Calu3 (cell line): ENCODE results near the gene MDFI. TPM values are rescaled to one million over a fixed set of nuclear protein-coding genes. Genes with fewer than 3 reads are reported as not detected.

Experiments
- BruUV-seq: library from RNA; stranded (reverse); fragments of 400-500 nt; replicated peaks from 2 replicates; lab custom pipeline; 2021; lab: Mats Ljungman, UMichigan
- CTCF ChIA-PET: fragments of 300-600 bp; sonication (Branson Sonifier 250); formaldehyde crosslinking; loops from one replicate; lab custom pipeline; 2022; ENCODE audit warnings: antibody characterized with exemption; lab: Charles Lee
- DNase-seq: peaks from one replicate; pipeline ENCODE4 v3.0.0; 2022
- H3K27ac Mint-ChIP-seq: one replicate; pipeline ENCODE4 v1.8.0; 2022; ENCODE audit warnings: mixed read lengths; ENCODE audit not compliant: unreplicated experiment
- H3K27me3 Mint-ChIP-seq: one replicate; pipeline ENCODE4 v1.8.0; 2022; ENCODE audit warnings: mixed read lengths; ENCODE audit not compliant: unreplicated experiment
- H3K36me3 Mint-ChIP-seq: one replicate; pipeline ENCODE4 v1.8.0; 2022; ENCODE audit warnings: mild to moderate bottlenecking, moderate library complexity, mixed read lengths; ENCODE audit not compliant: insufficient read depth, unreplicated experiment
- H3K4me1 Mint-ChIP-seq: one replicate; pipeline ENCODE4 v1.8.0; 2022; ENCODE audit warnings: mild to moderate bottlenecking, low read depth, mixed read lengths; ENCODE audit not compliant: unreplicated experiment
- H3K4me3 Mint-ChIP-seq: one replicate; pipeline ENCODE4 v1.8.0; 2022; ENCODE audit warnings: mild to moderate bottlenecking, low read depth, moderate library complexity, mixed read lengths; ENCODE audit not compliant: unreplicated experiment
- H3K9me3 Mint-ChIP-seq: one replicate; pipeline ENCODE4 v1.8.0; 2022; ENCODE audit warnings: low read depth, mixed read lengths; ENCODE audit not compliant: unreplicated experiment
- CTCF ChIP-seq: fragments of 200-600 bp; IDR thresholded peaks from one replicate; pipeline ENCODE4 v1.8.0; 2022; ENCODE audit warnings: antibody characterized with exemption; ENCODE audit not compliant: unreplicated experiment
- intact Hi-C: fragments of 100-400 bp; cut with micrococcal nuclease; formaldehyde crosslinking; loops from one replicate; pipeline ENCODE4 v1.10.0; 2022; ENCODE audit not compliant: unreplicated experiment
- total RNA-seq: library from RNA; stranded (reverse); gene quantifications from 2 replicates; pipeline ENCODE4 v1.2.3, GENCODE V29; 2022

The MDFI gene
- total RNA-seq, 1 experiment from 2014 or later = 19.7 TPM

- peaks cover 25% of the 10 kb centered on the region for H3K4me1 Mint-ChIP-seq
- peaks cover 21% of the 10 kb centered on the region for H3K36me3 Mint-ChIP-seq
- CTCF ChIA-PET = no interaction called here
- H3K27me3 Mint-ChIP-seq = peaks cover 27% of the 10 kb centered on the region
- no peaks in the 10 kb centered on the region for H3K9me3 Mint-ChIP-seq
- intact Hi-C loops = no loop called here
- no peak for DNase-seq
- no peak overlapping the region for H3K4me3 Mint-ChIP-seq
- H3K27ac Mint-ChIP-seq = no peak overlapping the region
- BruUV-seq = no TSS peak
- no peak for TF ChIP-seq CTCF
These were observed 3.6 kb upstream of the MDFI start for GRCh38 chr6:41634657-41635056.

DNA sequence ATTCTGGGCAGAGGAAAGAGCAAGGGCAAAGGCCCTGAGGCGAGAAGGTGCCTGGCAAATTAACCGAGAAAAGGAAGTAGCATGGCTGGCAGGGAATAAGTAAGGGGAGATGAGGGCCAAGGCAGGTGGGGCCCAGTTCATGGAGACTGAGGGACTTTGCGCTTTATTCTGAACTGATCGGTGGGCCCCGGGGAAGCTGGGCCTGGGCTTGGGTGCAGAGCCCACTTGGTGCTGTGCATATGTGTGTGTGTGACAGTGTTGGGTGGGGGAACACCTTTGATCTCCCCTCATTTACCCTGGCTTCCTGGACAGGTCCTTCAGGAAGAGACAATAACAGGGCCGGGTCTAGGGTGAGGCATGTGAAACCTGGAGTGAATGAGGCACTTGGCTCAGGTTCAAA lies 2.9 kb upstream of the MDFI start:
- intact Hi-C loops = no loop called here
- no peak overlapping the region for H3K27ac Mint-ChIP-seq
- H3K4me3 Mint-ChIP-seq = no peak overlapping the region
- no TSS peak for BruUV-seq
- no peaks in the 10 kb centered on the region for H3K9me3 Mint-ChIP-seq
- CTCF ChIA-PET = no interaction called here
- TF ChIP-seq CTCF = no peak
- peaks cover 28% of the 10 kb centered on the region for H3K36me3 Mint-ChIP-seq
- H3K27me3 Mint-ChIP-seq = peaks cover 24% of the 10 kb centered on the region
- DNase-seq = no peak
- peaks cover 29% of the 10 kb centered on the region for H3K4me1 Mint-ChIP-seq

DNA sequence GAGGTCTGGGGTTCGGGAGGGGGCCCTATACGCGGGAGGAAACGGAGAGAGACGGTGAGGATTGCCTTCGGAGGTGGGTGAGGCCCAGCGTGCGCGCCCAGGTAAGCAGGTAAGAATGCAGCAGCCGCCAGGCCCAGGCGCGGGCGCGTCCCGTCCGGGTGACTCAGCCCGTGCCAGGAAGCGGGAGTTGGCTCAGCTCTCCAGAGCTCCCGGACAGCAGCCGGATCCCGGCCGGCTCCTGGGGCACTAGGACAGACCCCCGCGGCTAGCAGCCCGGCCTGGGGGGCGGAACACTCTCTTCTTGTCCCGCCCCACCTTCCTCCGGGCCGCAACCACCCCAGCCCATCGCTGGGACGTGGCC lies 1.5 kb upstream of the MDFI start:
- TF ChIP-seq CTCF = no peak
- Mint-ChIP-seq H3K27me3 (peaks cover 9% of the 10 kb centered on the region), H3K4me3 (peak overlapping the region; percentile 62), H3K9me3 (no peaks in the 10 kb centered on the region), H3K36me3 (peaks cover 28% of the 10 kb centered on the region), H3K27ac (peak overlapping the region; percentile 54), H3K4me1 (peaks cover 29% of the 10 kb centered on the region)
- intact Hi-C loops = no loop called here
- peak; percentile 93 for DNase-seq
- CTCF ChIA-PET = interaction anchor here (0.8 to 1.1 kb wide), 3 partner anchors 45 to 269 kb away, joined by 3 to 4 read pairs (median 3); partner anchors contain the start of gene TOMM6
- no TSS peak for BruUV-seq

DNA sequence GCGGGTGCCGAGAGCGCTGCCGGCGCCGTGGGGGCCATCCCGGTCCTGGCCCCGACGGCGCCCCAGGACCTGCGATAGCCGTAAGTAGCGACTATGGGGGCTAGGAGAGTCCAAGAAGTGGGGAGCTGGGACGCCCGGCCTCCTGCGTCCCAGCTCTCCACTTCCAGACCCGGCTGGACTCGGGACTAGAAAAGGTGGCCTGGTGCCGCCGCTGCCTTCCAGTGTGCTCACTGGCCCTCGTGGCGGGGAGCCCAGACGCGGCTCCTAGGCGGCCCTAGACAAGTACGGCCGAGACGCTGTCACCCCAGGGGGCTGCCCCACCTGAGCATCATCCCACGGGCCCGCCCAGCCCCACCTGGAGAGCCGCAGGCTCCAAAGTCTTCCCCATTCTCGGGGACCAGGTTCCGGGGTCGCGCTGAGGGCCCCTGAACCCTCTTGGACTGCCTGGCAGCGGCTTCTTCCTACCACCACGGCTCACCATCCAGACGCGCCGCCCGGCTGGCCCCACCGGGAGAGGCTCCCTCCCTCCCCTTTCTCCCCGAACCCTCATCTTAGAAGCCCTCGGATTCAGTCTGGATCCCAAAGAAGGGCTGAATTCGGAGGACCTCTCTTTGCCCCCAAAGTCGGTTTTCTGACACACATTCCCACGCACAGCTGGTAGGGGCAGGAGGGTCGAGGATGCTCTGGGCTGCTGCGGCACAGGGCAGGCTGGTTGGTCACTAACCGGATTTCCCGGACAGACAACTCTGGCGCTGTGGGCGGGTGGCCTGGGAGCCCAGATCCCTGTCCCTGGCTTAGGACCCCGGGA lies 870 bp upstream of the MDFI start:
- H3K36me3 Mint-ChIP-seq = peaks cover 28% of the 10 kb centered on the region
- peaks cover 3% of the 10 kb centered on the region for H3K27me3 Mint-ChIP-seq
- intact Hi-C loops = no loop called here
- peak overlapping the region; percentile 60 for H3K27ac Mint-ChIP-seq
- H3K4me3 Mint-ChIP-seq = peak overlapping the region; percentile 62
- TSS peak; percentile 43 for BruUV-seq
- H3K4me1 Mint-ChIP-seq = peaks cover 29% of the 10 kb centered on the region
- no peak for TF ChIP-seq CTCF
- CTCF ChIA-PET = interaction anchor here (0.8 to 1.1 kb wide), 3 partner anchors 45 to 270 kb away, joined by 3 to 4 read pairs (median 3); partner anchors contain the start of gene TOMM6
- DNase-seq = peak; percentile 63
- no peaks in the 10 kb centered on the region for H3K9me3 Mint-ChIP-seq
